ENCODE results near the gene ASCC2. TPM values are rescaled to one million over a fixed set of nuclear protein-coding genes. Genes with fewer than 3 reads are reported as not detected.

ASCC2 gene
- total RNA-seq, 1 donor from 2014 or later, result 41.7 TPM

GRCh38 chr22:29815580-29815979, 22.5 kb downstream of the ASCC2 start:
- H3K27me3 ChIP-seq (ENCODE audit: control insufficient read depth, insufficient read depth, low read length), result no peaks in the 10 kb centered on the region
- peaks cover 1% of the 10 kb centered on the region for H3K36me3 ChIP-seq (ENCODE audit: control insufficient read depth, insufficient read depth, low read length)
- no peak overlapping the region for H3K4me3 ChIP-seq (ENCODE audit: low read depth, low read length)
- DNase-seq (ENCODE audit: low read depth), result no peak
- TF ChIP-seq CTCF (IDR thresholded peaks at IDR 0.05; ENCODE audit: insufficient read depth, low read length, poor library complexity, severe bottlenecking), result no peak

GRCh38 chr22:29814003-29814402, 24.1 kb downstream of the ASCC2 start:
- no peak for DNase-seq (ENCODE audit: low read depth)
- no peak for TF ChIP-seq CTCF (IDR thresholded peaks at IDR 0.05; ENCODE audit: insufficient read depth, low read length, poor library complexity, severe bottlenecking)
- Histone ChIP-seq H3K36me3 (ENCODE audit: control insufficient read depth, insufficient read depth, low read length) (peaks cover 1% of the 10 kb centered on the region), H3K4me3 (ENCODE audit: low read depth, low read length) (no peak overlapping the region), H3K27me3 (ENCODE audit: control insufficient read depth, insufficient read depth, low read length) (no peaks in the 10 kb centered on the region)

- Histone ChIP-seq H3K4me3 (ENCODE audit: low read depth, low read length) (no peak overlapping the region), H3K27me3 (ENCODE audit: control insufficient read depth, insufficient read depth, low read length) (no peaks in the 10 kb centered on the region), H3K36me3 (ENCODE audit: control insufficient read depth, insufficient read depth, low read length) (peaks cover 1% of the 10 kb centered on the region)
- DNase-seq (ENCODE audit: low read depth), result no peak
- TF ChIP-seq CTCF (IDR thresholded peaks at IDR 0.05; ENCODE audit: insufficient read depth, low read length, poor library complexity, severe bottlenecking), result no peak
Observed at GRCh38 chr22:29813563-29813962, 24.5 kb downstream of the ASCC2 start.

GRCh38 chr22:29813126-29813525, 24.9 kb downstream of the ASCC2 start:
- TF ChIP-seq CTCF (IDR thresholded peaks at IDR 0.05; ENCODE audit: insufficient read depth, low read length, poor library complexity, severe bottlenecking), result no peak
- Histone ChIP-seq H3K36me3 (ENCODE audit: control insufficient read depth, insufficient read depth, low read length) (peaks cover 1% of the 10 kb centered on the region), H3K4me3 (ENCODE audit: low read depth, low read length) (no peak overlapping the region), H3K27me3 (ENCODE audit: control insufficient read depth, insufficient read depth, low read length) (no peaks in the 10 kb centered on the region)
- no peak for DNase-seq (ENCODE audit: low read depth)

- Histone ChIP-seq H3K27me3 (ENCODE audit: control insufficient read depth, insufficient read depth, low read length) (no peaks in the 10 kb centered on the region), H3K36me3 (ENCODE audit: control insufficient read depth, insufficient read depth, low read length) (peaks cover 1% of the 10 kb centered on the region), H3K4me3 (ENCODE audit: low read depth, low read length) (no peak overlapping the region)
- no peak for TF ChIP-seq CTCF (IDR thresholded peaks at IDR 0.05; ENCODE audit: insufficient read depth, low read length, poor library complexity, severe bottlenecking)
- DNase-seq (ENCODE audit: low read depth), result no peak
Observed at GRCh38 chr22:29811377-29811776, 26.7 kb downstream of the ASCC2 start.

GRCh38 chr22:29810216-29810615, 27.9 kb downstream of the ASCC2 start:
- Histone ChIP-seq H3K27me3 (ENCODE audit: control insufficient read depth, insufficient read depth, low read length) (no peaks in the 10 kb centered on the region), H3K36me3 (ENCODE audit: control insufficient read depth, insufficient read depth, low read length) (peaks cover 1% of the 10 kb centered on the region), H3K4me3 (ENCODE audit: low read depth, low read length) (no peak overlapping the region)
- no peak for TF ChIP-seq CTCF (IDR thresholded peaks at IDR 0.05; ENCODE audit: insufficient read depth, low read length, poor library complexity, severe bottlenecking)
- no peak for DNase-seq (ENCODE audit: low read depth)

All from kidney epithelial cell (primary cell).